HUES48 (cell line): ENCODE results near the gene TGIF2.
A peak's percentile ranks its signal among the peaks of the same experiment; 100 is the strongest.

ENCODE experiments used
- H3K27ac ChIP-seq: one replicate; pipeline ENCODE4 v1.7.0; 2013; ENCODE audit warnings: low read depth, low read length, inconsistent platforms
- H3K27me3 ChIP-seq: 2 replicates; pipeline ENCODE4 v1.6.1; 2013; ENCODE audit warnings: mild to moderate bottlenecking, low read length; ENCODE audit not compliant: control insufficient read depth, insufficient read depth
- H3K36me3 ChIP-seq: 2 replicates; pipeline ENCODE4 v1.6.1; 2013; ENCODE audit warnings: low read length; ENCODE audit not compliant: control insufficient read depth, insufficient read depth
- H3K4me1 ChIP-seq: 2 replicates; pipeline ENCODE4 v1.6.1; 2013; ENCODE audit warnings: mild to moderate bottlenecking, low read length; ENCODE audit not compliant: control insufficient read depth, insufficient read depth
- H3K4me3 ChIP-seq: 2 replicates; pipeline ENCODE4 v1.5.1; 2013; ENCODE audit warnings: mild to moderate bottlenecking, low read depth, low read length
- H3K9ac ChIP-seq: 2 replicates; pipeline ENCODE4 v1.6.1; 2013; ENCODE audit warnings: mild to moderate bottlenecking, low read depth, low read length, moderate library complexity
- H3K9me3 ChIP-seq: 2 replicates; pipeline ENCODE4 v1.6.1; 2013; ENCODE audit warnings: low read length; ENCODE audit not compliant: control insufficient read depth, insufficient read depth

The TGIF2 gene

DNA sequence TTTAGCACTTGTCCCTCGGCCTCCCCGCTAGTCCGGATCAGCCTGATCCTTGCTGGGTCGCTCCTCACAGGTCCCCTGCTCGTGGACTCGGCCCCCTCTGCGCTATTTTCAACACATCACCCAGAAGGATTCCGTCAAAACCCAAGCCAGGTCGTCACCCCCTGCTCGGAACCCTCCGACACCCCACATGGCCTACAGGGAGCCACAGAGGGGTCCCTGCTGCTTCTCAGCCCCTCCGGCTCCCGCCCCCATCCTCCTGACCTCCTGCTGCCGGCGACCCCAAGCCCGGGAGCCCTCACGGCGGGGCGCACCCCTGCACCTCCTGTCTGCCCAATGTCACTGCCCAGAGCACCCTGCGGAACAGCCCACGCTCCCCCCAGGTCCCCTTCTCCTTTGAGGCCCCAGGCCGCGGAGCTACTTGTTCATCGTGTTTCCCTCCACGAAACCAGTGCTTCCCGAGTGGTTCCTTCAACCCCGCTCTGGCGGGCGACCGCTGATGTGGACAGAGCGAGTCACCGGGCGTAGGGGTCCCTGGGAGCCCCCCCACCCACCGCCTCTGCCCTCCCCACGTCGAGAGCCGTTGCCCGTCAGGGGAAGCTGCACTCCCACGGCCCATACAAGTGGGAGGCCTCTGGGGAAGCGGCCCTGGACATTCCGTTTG lies 32.7 kb upstream of the TGIF2 start:
- peak overlapping the region; percentile 81 for H3K4me3 ChIP-seq
- peak overlapping the region; percentile 86 for H3K27ac ChIP-seq
- H3K4me1 ChIP-seq: peaks cover 29% of the 10 kb centered on the region
- H3K36me3 ChIP-seq: peaks cover 4% of the 10 kb centered on the region; the same call in 1 of the 2 replicates
- no peaks in the 10 kb centered on the region for H3K9me3 ChIP-seq
- no peaks in the 10 kb centered on the region for H3K27me3 ChIP-seq
- H3K9ac ChIP-seq: peak overlapping the region; percentile 58

GRCh38 chr20:36541227-36541767 lies 32.1 kb upstream of the TGIF2 start, which contains the start of gene MYL9:
Gene MYL9 (plus strand): TSS chr20:36541519. CDS start chr20:36544885, 3,366 bp downstream.
- H3K27me3 ChIP-seq: no peaks in the 10 kb centered on the region
- H3K4me1 ChIP-seq: peaks cover 29% of the 10 kb centered on the region
- H3K9ac ChIP-seq: peak within 1 kb of the TSS; percentile 84
- no peaks in the 10 kb centered on the region for H3K9me3 ChIP-seq
- H3K36me3 ChIP-seq: peaks cover 10% of the 10 kb centered on the region; the same call in 1 of the 2 replicates
- H3K27ac ChIP-seq: peak within 1 kb of the TSS; percentile 86
- H3K4me3 ChIP-seq: peak within 1 kb of the TSS; percentile 81

GRCh38 chr20:36541768-36542488 lies 31.5 kb upstream of the TGIF2 start:
- Histone ChIP-seq H3K4me1 (peaks cover 29% of the 10 kb centered on the region), H3K27ac (peak overlapping the region; percentile 86), H3K9ac (peak overlapping the region; percentile 84), H3K9me3 (no peaks in the 10 kb centered on the region), H3K27me3 (no peaks in the 10 kb centered on the region), H3K4me3 (peak overlapping the region; percentile 81), H3K36me3 (peaks cover 12% of the 10 kb centered on the region)

GRCh38 chr20:36542516-36543183 lies 30.7 kb upstream of the TGIF2 start:
- peak overlapping the region; percentile 81 for H3K4me3 ChIP-seq
- H3K36me3 ChIP-seq: peaks cover 19% of the 10 kb centered on the region
- peaks cover 29% of the 10 kb centered on the region for H3K4me1 ChIP-seq
- H3K9me3 ChIP-seq: no peaks in the 10 kb centered on the region
- H3K27me3 ChIP-seq: no peaks in the 10 kb centered on the region
- peak overlapping the region; percentile 86 for H3K27ac ChIP-seq
- no peak overlapping the region for H3K9ac ChIP-seq

DNA sequence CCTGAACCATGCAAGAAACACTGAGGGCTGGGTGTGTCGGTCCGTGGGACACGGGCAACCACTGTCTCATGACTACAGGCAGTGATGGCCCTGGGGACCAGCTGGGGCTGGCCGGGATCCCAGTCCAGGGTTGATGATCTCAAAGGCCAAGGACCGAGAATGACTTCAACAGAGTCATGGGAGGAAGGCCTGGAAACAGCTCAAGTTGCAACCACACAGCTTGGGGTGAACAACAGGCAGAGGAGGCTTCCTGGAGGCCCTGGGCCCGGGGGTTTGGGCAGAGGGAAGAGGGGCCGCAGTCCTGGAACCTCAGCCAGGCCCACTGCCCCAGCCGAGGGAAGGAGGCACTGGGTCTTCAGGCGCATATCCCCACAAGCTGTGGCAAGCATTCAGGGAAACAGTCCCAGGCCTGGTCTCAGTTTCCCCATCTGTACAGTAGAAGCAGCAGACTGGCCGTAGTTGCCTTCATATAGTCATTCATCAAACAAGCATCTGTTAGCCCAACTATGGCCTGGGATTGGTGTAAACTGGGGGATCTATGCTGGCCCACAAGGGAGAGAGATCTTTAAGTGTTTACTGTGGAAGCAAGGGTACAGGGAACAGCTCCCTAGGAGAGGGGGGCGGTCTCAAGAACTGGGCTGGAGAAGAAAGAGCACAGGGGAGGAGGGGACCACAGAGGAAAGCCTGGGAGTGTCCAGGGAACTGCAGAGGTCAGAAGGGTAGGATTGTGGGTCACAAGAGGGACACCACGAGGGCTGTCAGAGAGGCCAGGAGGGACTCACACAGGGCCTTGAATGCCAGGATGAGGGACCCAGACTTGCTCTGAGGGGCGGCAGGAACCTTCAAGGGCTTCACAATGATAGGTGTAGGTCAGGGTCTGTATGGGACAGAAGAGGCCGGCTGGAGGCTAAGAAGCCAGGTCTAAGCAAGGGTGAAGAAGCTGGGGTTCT lies 29.9 kb upstream of the TGIF2 start:
- Histone ChIP-seq H3K27ac (no peak overlapping the region), H3K27me3 (no peaks in the 10 kb centered on the region), H3K9ac (no peak overlapping the region), H3K4me3 (peak overlapping the region; percentile 81), H3K4me1 (peaks cover 29% of the 10 kb centered on the region), H3K36me3 (peaks cover 22% of the 10 kb centered on the region), H3K9me3 (no peaks in the 10 kb centered on the region)

- no peaks in the 10 kb centered on the region for H3K9me3 ChIP-seq
- no peak overlapping the region for H3K9ac ChIP-seq
- H3K36me3 ChIP-seq: peaks cover 29% of the 10 kb centered on the region
- H3K4me3 ChIP-seq: no peak overlapping the region
- no peaks in the 10 kb centered on the region for H3K27me3 ChIP-seq
- H3K4me1 ChIP-seq: peaks cover 29% of the 10 kb centered on the region
- no peak overlapping the region for H3K27ac ChIP-seq
These were observed 29.0 kb upstream of the TGIF2 start for GRCh38 chr20:36544134-36545018.

GRCh38 chr20:36546111-36546736 lies 27.2 kb upstream of the TGIF2 start:
- H3K4me3 ChIP-seq: no peak overlapping the region
- no peaks in the 10 kb centered on the region for H3K9me3 ChIP-seq
- H3K36me3 ChIP-seq: peaks cover 35% of the 10 kb centered on the region
- H3K4me1 ChIP-seq: peaks cover 23% of the 10 kb centered on the region
- H3K9ac ChIP-seq: no peak overlapping the region
- no peaks in the 10 kb centered on the region for H3K27me3 ChIP-seq
- no peak overlapping the region for H3K27ac ChIP-seq

- H3K9me3 ChIP-seq: no peaks in the 10 kb centered on the region
- no peaks in the 10 kb centered on the region for H3K27me3 ChIP-seq
- H3K27ac ChIP-seq: no peak overlapping the region
- no peak overlapping the region for H3K9ac ChIP-seq
- peaks cover 14% of the 10 kb centered on the region for H3K4me1 ChIP-seq
- H3K36me3 ChIP-seq: peaks cover 35% of the 10 kb centered on the region
- H3K4me3 ChIP-seq: no peak overlapping the region
These were observed 26.0 kb upstream of the TGIF2 start for GRCh38 chr20:36547186-36548005.

DNA sequence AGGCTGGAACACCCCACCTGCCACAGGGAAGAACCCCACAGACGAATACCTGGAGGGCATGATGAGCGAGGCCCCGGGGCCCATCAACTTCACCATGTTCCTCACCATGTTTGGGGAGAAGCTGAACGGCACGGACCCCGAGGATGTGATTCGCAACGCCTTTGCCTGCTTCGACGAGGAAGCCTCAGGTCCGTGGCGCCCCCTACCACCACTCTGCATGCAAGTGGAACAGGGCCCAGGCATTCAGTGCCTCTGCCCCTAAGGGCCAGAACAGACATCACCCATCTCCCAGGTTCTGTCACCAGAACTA lies 25.4 kb upstream of the TGIF2 start:
- H3K36me3 ChIP-seq: peaks cover 35% of the 10 kb centered on the region
- peaks cover 8% of the 10 kb centered on the region for H3K4me1 ChIP-seq
- H3K9me3 ChIP-seq: no peaks in the 10 kb centered on the region
- H3K27ac ChIP-seq: no peak overlapping the region
- no peak overlapping the region for H3K9ac ChIP-seq
- H3K4me3 ChIP-seq: no peak overlapping the region
- no peaks in the 10 kb centered on the region for H3K27me3 ChIP-seq
